Measurements from ENCODE around the gene RIMBP2. TPM values are rescaled to one million over a fixed set of nuclear protein-coding genes. Genes with fewer than 3 reads are reported as not detected.

Gene RIMBP2
- polyA plus RNA-seq, 1 of the 3 experiments (the other 2 are of a cell fraction) = 0.90 TPM

DNA sequence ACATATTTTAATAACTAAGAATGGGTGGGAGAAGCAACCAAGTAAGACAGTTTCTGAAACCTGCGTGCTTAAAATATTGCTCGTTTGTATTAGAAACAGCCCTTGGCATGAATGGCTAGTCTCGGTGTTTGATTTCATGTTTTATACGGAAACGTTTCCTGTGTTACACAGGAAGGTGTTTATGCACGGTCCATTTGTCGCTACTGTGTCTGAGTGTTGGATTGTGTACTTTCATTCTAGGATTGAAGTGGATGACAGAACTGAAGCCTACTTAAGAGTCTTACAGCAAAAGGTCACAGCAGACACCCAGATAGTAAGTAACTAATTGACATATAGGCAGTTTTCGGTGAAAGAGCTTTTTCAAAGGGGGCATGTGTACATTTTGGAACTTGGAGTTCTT, 358.9 kb downstream of the RIMBP2 start:
- no peak overlapping the region for H3K27ac ChIP-seq (ENCODE audit: low read depth in 2 of 2, low read length in 1 of 2)
- no peak overlapping the region for H2AFZ ChIP-seq (ENCODE audit: low read depth)
- POLR2A ChIA-PET = no interaction called here
- no peak for DNase-seq
- H3K9me3 ChIP-seq = no peaks in the 10 kb centered on the region
- TF ChIP-seq SMC3 (IDR thresholded peaks at IDR 0.05; ENCODE audit: low read depth, low read length) = no peak
- 56% methylated on average over 8 of the region's 8 CpGs for WGBS (ENCODE audit: low lambda C conversion rate)
- no peaks in the 10 kb centered on the region for H3F3A ChIP-seq (replicated peaks; ENCODE audit: insufficient read depth)
- H3K4me1 ChIP-seq (ENCODE audit: control insufficient read depth in 1 of 2, insufficient read depth in 2 of 2, low read depth in 1 of 2, low read length in 1 of 2) = no peaks in the 10 kb centered on the region; a peak in 1 of 4 replicates
- H3K9me2 ChIP-seq = no peaks in the 10 kb centered on the region
- no peaks in the 10 kb centered on the region for H3K27me3 ChIP-seq (ENCODE audit: insufficient read depth)
- no peak overlapping the region for H3K4me3 ChIP-seq (ENCODE audit: low read depth in 2 of 2, low read length in 1 of 2)
- H3K36me3 ChIP-seq (replicated peaks in 1 of 2; ENCODE audit: control insufficient read depth in 1 of 2, insufficient read depth in 2 of 2, low read length in 1 of 2) = no peaks in the 10 kb centered on the region
- CTCF ChIA-PET = interaction anchor here (0.9 to 1.2 kb wide), 3 partner anchors 22 to 315 kb away, joined by 3 to 4 read pairs (median 4); no protein-coding TSS in a partner anchor
- no peak overlapping the region for H3K4me2 ChIP-seq
- H3K9ac ChIP-seq = no peak overlapping the region
- H4K20me1 ChIP-seq (ENCODE audit: insufficient read depth) = no peaks in the 10 kb centered on the region
- H3K79me2 ChIP-seq (ENCODE audit: insufficient read depth) = no peaks in the 10 kb centered on the region

DNA sequence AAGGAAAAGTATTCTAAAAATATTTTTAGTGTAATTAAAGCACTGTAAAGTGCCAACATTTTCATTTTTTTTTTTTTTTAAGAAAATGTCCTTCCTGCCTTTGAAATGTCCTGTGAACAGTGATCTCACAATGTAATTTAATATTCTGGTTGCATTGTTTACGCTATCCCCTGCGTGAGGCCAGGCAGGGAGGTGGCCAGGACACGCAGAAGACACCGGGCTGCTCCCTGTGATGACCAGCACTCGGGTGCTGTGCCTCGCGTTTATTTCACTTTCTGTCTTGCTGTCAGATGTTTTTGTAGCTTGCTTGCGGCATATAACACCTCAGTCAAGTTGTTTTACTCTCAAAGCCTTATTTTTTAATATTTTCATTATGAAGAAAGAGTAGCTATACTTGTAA, 359.9 kb downstream of the RIMBP2 start:
- no peaks in the 10 kb centered on the region for H3K27me3 ChIP-seq (ENCODE audit: insufficient read depth)
- H3K4me2 ChIP-seq = no peak overlapping the region
- H3K79me2 ChIP-seq (ENCODE audit: insufficient read depth) = no peaks in the 10 kb centered on the region
- TF ChIP-seq SMC3 (IDR thresholded peaks at IDR 0.05; ENCODE audit: low read depth, low read length) = no peak
- TF ChIP-seq, protein P1, sequence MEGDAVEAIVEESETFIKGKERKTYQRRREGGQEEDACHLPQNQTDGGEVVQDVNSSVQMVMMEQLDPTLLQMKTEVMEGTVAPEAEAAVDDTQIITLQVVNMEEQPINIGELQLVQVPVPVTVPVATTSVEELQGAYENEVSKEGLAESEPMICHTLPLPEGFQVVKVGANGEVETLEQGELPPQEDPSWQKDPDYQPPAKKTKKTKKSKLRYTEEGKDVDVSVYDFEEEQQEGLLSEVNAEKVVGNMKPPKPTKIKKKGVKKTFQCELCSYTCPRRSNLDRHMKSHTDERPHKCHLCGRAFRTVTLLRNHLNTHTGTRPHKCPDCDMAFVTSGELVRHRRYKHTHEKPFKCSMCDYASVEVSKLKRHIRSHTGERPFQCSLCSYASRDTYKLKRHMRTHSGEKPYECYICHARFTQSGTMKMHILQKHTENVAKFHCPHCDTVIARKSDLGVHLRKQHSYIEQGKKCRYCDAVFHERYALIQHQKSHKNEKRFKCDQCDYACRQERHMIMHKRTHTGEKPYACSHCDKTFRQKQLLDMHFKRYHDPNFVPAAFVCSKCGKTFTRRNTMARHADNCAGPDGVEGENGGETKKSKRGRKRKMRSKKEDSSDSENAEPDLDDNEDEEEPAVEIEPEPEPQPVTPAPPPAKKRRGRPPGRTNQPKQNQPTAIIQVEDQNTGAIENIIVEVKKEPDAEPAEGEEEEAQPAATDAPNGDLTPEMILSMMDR (IDR thresholded peaks at IDR 0.05) = no peak
- TF ChIP-seq EZH2phosphoT487 (IDR thresholded peaks at IDR 0.05; ENCODE audit: borderline replicate concordance, low read depth) = no peak
- TF ChIP-seq GABPA (IDR thresholded peaks at IDR 0.05; ENCODE audit: low read depth) = no peak
- no peak overlapping the region for H3K4me3 ChIP-seq (ENCODE audit: low read depth in 2 of 2, low read length in 1 of 2)
- no peak overlapping the region for H2AFZ ChIP-seq (ENCODE audit: low read depth)
- CTCF ChIA-PET = interaction anchor here (0.7 to 1.9 kb wide), 3 partner anchors 9 to 314 kb away, joined by 3 to 5 read pairs (median 3); no protein-coding TSS in a partner anchor
- H3K36me3 ChIP-seq (replicated peaks in 1 of 2; ENCODE audit: control insufficient read depth in 1 of 2, insufficient read depth in 2 of 2, low read length in 1 of 2) = no peaks in the 10 kb centered on the region
- no peaks in the 10 kb centered on the region for H3F3A ChIP-seq (replicated peaks; ENCODE audit: insufficient read depth)
- no peak overlapping the region for H3K9ac ChIP-seq
- H3K9me3 ChIP-seq = no peaks in the 10 kb centered on the region
- H4K20me1 ChIP-seq (ENCODE audit: insufficient read depth) = no peaks in the 10 kb centered on the region
- H3K27ac ChIP-seq (ENCODE audit: low read depth in 2 of 2, low read length in 1 of 2) = no peak overlapping the region
- no peaks in the 10 kb centered on the region; a peak in 1 of 4 replicates for H3K4me1 ChIP-seq (ENCODE audit: control insufficient read depth in 1 of 2, insufficient read depth in 2 of 2, low read depth in 1 of 2, low read length in 1 of 2)
- whole genome bisulfite sequencing (ENCODE audit: low lambda C conversion rate) = 39% methylated on average over 8 of the region's 8 CpGs
- H3K9me2 ChIP-seq = no peaks in the 10 kb centered on the region
- no peak for DNase-seq
- POLR2A ChIA-PET = no interaction called here

DNA sequence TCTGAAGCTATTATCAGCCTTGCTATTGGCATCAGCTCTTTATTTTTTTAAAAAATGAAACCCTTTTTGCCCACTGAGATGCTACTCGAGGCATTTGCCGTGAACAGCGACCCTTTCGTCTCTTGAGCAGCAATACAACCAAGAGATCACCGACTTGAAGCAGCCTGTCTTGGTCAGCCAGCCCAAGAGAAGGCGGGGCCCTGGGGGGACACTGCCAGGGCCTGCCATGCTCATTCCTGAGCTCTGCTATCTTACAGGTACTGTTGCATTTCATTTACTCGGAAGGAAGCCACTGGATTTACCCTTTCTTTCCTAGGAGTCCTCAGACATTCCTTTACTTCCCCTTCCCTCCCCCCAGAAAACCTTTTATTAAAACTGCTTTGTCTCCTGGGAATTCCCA, 361.7 kb downstream of the RIMBP2 start:
- ChIA-PET POLR2A (no interaction called here), CTCF (interaction anchor here (2.8 kb wide), 1 partner anchor 312 kb away, joined by 7 read pairs; no protein-coding TSS in a partner anchor)
- no peaks in the 10 kb centered on the region for H3F3A ChIP-seq (replicated peaks; ENCODE audit: insufficient read depth)
- H3K4me1 ChIP-seq (ENCODE audit: control insufficient read depth in 1 of 2, insufficient read depth in 2 of 2, low read depth in 1 of 2, low read length in 1 of 2) = no peaks in the 10 kb centered on the region; a peak in 1 of 4 replicates
- no peaks in the 10 kb centered on the region for H3K27me3 ChIP-seq (ENCODE audit: insufficient read depth)
- H3K9me3 ChIP-seq = no peaks in the 10 kb centered on the region
- no peak overlapping the region for H3K4me2 ChIP-seq
- no peaks in the 10 kb centered on the region for H4K20me1 ChIP-seq (ENCODE audit: insufficient read depth)
- no peaks in the 10 kb centered on the region for H3K9me2 ChIP-seq
- no peak overlapping the region for H3K4me3 ChIP-seq (ENCODE audit: low read depth in 2 of 2, low read length in 1 of 2)
- H2AFZ ChIP-seq (ENCODE audit: low read depth) = no peak overlapping the region
- TF ChIP-seq RAD21 (IDR thresholded peaks at IDR 0.05; ENCODE audit: low read length) (no peak), EP300 (IDR thresholded peaks at IDR 0.05; ENCODE audit: borderline replicate concordance in 1 of 2, low read depth in 1 of 2, low read length in 1 of 2) (no peak), FOXJ3 (CRISPR knock-in tag; IDR thresholded peaks at IDR 0.05) (no peak), MEF2A (IDR thresholded peaks at IDR 0.05; ENCODE audit: borderline replicate concordance, low read depth) (no peak), YY1 (IDR thresholded peaks at IDR 0.05; ENCODE audit: low read depth) (no peak), RCOR1 (IDR thresholded peaks at IDR 0.05; ENCODE audit: low read length) (no peak), SMC3 (IDR thresholded peaks at IDR 0.05; ENCODE audit: low read depth, low read length) (no peak)
- TF ChIP-seq, protein P2, sequence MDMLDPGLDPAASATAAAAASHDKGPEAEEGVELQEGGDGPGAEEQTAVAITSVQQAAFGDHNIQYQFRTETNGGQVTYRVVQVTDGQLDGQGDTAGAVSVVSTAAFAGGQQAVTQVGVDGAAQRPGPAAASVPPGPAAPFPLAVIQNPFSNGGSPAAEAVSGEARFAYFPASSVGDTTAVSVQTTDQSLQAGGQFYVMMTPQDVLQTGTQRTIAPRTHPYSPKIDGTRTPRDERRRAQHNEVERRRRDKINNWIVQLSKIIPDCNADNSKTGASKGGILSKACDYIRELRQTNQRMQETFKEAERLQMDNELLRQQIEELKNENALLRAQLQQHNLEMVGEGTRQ (IDR thresholded peaks at IDR 0.05; ENCODE audit: borderline replicate concordance, low read depth, low read length) = no peak
- TF ChIP-seq, protein P3, sequence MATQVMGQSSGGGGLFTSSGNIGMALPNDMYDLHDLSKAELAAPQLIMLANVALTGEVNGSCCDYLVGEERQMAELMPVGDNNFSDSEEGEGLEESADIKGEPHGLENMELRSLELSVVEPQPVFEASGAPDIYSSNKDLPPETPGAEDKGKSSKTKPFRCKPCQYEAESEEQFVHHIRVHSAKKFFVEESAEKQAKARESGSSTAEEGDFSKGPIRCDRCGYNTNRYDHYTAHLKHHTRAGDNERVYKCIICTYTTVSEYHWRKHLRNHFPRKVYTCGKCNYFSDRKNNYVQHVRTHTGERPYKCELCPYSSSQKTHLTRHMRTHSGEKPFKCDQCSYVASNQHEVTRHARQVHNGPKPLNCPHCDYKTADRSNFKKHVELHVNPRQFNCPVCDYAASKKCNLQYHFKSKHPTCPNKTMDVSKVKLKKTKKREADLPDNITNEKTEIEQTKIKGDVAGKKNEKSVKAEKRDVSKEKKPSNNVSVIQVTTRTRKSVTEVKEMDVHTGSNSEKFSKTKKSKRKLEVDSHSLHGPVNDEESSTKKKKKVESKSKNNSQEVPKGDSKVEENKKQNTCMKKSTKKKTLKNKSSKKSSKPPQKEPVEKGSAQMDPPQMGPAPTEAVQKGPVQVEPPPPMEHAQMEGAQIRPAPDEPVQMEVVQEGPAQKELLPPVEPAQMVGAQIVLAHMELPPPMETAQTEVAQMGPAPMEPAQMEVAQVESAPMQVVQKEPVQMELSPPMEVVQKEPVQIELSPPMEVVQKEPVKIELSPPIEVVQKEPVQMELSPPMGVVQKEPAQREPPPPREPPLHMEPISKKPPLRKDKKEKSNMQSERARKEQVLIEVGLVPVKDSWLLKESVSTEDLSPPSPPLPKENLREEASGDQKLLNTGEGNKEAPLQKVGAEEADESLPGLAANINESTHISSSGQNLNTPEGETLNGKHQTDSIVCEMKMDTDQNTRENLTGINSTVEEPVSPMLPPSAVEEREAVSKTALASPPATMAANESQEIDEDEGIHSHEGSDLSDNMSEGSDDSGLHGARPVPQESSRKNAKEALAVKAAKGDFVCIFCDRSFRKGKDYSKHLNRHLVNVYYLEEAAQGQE (IDR thresholded peaks at IDR 0.05; ENCODE audit: low read depth, low read length) = no peak
- TF ChIP-seq, protein P4, sequence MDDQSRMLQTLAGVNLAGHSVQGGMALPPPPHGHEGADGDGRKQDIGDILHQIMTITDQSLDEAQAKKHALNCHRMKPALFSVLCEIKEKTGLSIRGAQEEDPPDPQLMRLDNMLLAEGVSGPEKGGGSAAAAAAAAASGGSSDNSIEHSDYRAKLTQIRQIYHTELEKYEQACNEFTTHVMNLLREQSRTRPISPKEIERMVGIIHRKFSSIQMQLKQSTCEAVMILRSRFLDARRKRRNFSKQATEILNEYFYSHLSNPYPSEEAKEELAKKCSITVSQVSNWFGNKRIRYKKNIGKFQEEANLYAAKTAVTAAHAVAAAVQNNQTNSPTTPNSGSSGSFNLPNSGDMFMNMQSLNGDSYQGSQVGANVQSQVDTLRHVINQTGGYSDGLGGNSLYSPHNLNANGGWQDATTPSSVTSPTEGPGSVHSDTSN (IDR thresholded peaks at IDR 0.05) = no peak
- no peaks in the 10 kb centered on the region for H3K36me3 ChIP-seq (replicated peaks in 1 of 2; ENCODE audit: control insufficient read depth in 1 of 2, insufficient read depth in 2 of 2, low read length in 1 of 2)
- H3K79me2 ChIP-seq (ENCODE audit: insufficient read depth) = no peaks in the 10 kb centered on the region
- no peak for DNase-seq
- H3K9ac ChIP-seq = no peak overlapping the region
- 39% methylated on average over 7 of the region's 7 CpGs for WGBS (ENCODE audit: low lambda C conversion rate)
- no peak overlapping the region for H3K27ac ChIP-seq (ENCODE audit: low read depth in 2 of 2, low read length in 1 of 2)

All from SK-N-SH (cell line).